Glomerular endothelial cell (primary cell): ENCODE results near the gene HSD11B2. TPM values are rescaled to one million over a fixed set of nuclear protein-coding genes. Genes with fewer than 3 reads are reported as not detected.

ENCODE experiments used
- DNase-seq: peaks from one replicate; pipeline ENCODE4 v3.0.0-alpha.2; 2011; ENCODE audit warnings: low read depth, low spot score; ENCODE audit errors: extremely low read depth
- total RNA-seq: library from RNA; depleted of rRNA; stranded (reverse); fragments of >200 nt; gene quantifications from 2 replicates; pipeline ENCODE4 v1.2.3, GENCODE V29; 2015

Gene HSD11B2
- total RNA-seq, 1 donor from 2014 or later = not detected

- no peak for DNase-seq
Measured at GRCh38 chr16:67431775-67432505, 1.0 kb downstream of the HSD11B2 start.

- DNase-seq = no peak
Measured at GRCh38 chr16:67432506-67432890, 1.6 kb downstream of the HSD11B2 start.

GRCh38 chr16:67433131-67433719 lies 2.3 kb downstream of the HSD11B2 start:
- no peak for DNase-seq

GRCh38 chr16:67435758-67436164 lies 4.8 kb downstream of the HSD11B2 start:
- DNase-seq = no peak

- no peak for DNase-seq
Measured at GRCh38 chr16:67436640-67437193, 5.8 kb downstream of the HSD11B2 start.

- no peak for DNase-seq
Measured at GRCh38 chr16:67437513-67437912, 6.6 kb downstream of the HSD11B2 start.

GRCh38 chr16:67438098-67438791 lies 7.3 kb downstream of the HSD11B2 start:
- no peak for DNase-seq

- no peak for DNase-seq
Measured at GRCh38 chr16:67438824-67439393, 8.0 kb downstream of the HSD11B2 start.

GRCh38 chr16:67441271-67441753 lies 10.4 kb downstream of the HSD11B2 start:
- DNase-seq = no peak

GRCh38 chr16:67441907-67442306 lies 11.0 kb downstream of the HSD11B2 start:
- no peak for DNase-seq

GRCh38 chr16:67442581-67443255 lies 11.8 kb downstream of the HSD11B2 start:
- no peak for DNase-seq

- no peak for DNase-seq
Measured at GRCh38 chr16:67443265-67443664, 12.3 kb downstream of the HSD11B2 start.

- DNase-seq = no peak
Measured at GRCh38 chr16:67444259-67445125, 13.6 kb downstream of the HSD11B2 start.

GRCh38 chr16:67445126-67445426 lies 14.2 kb downstream of the HSD11B2 start:
- no peak for DNase-seq

GRCh38 chr16:67445441-67445912 lies 14.6 kb downstream of the HSD11B2 start:
- no peak for DNase-seq

GRCh38 chr16:67445913-67446907 lies 15.3 kb downstream of the HSD11B2 start:
- DNase-seq = no peak

- no peak for DNase-seq
Measured at GRCh38 chr16:67446968-67447507, 16.1 kb downstream of the HSD11B2 start.

GRCh38 chr16:67447508-67448076 lies 16.7 kb downstream of the HSD11B2 start:
- no peak for DNase-seq
